AG04450 (cell line): ENCODE measurements around the gene RYR3. TPM values are rescaled to one million over a fixed set of nuclear protein-coding genes. Genes with fewer than 3 reads are reported as not detected.

Source experiments
- CTCF ChIA-PET: fragments of 300-600, 350-600 bp; formaldehyde crosslinking; extraction: SDS; loops from one replicate; lab custom pipeline; 2022; ENCODE audit warnings: antibody characterized with exemption, inconsistent platforms; lab: Charles Lee
- POLR2A ChIA-PET: fragments of 350-600 bp; formaldehyde crosslinking; extraction: SDS; loops from one replicate; lab custom pipeline; 2021; ENCODE audit warnings: antibody characterized with exemption, inconsistent platforms; lab: Yijun Ruan, JAX
- DNase-seq: peaks from one replicate; pipeline ENCODE4 v3.0.0-alpha.2; 2011; ENCODE audit warnings: low read depth, low spot score
- H3K27ac ChIP-seq: one replicate; pipeline ENCODE4 v1.5.1; 2012; ENCODE audit warnings: low read depth, low read length, control low read depth
- H3K27me3 ChIP-seq: one replicate; pipeline ENCODE4 v1.6.0; 2012; ENCODE audit warnings: low read length; ENCODE audit not compliant: control insufficient read depth, insufficient read depth
- H3K4me3 ChIP-seq: 2 replicates; pipeline ENCODE4 v1.5.1; 2011; ENCODE audit warnings: mild to moderate bottlenecking, low read depth, low read length, control low read depth
- H3K9me3 ChIP-seq: 2 replicates; pipeline ENCODE4 v1.5.1; 2012; ENCODE audit warnings: low read length; ENCODE audit not compliant: control insufficient read depth, insufficient read depth
- polyA plus RNA-seq: library from polyadenylated mRNA; depleted of rRNA; stranded (reverse); fragments of >200 nt; gene quantifications from 2 replicates; pipeline ENCODE4 v1.2.3, GENCODE V29; 2011
- TF ChIP-seq, protein P1 (sequence below): IDR thresholded peaks from 2 replicates; pipeline ENCODE4 v1.5.1; 2011; ENCODE audit warnings: low read depth, low read length, control low read depth, inconsistent platforms

RYR3 gene
- polyA plus RNA-seq, 1 experiment, result not detected

DNA sequence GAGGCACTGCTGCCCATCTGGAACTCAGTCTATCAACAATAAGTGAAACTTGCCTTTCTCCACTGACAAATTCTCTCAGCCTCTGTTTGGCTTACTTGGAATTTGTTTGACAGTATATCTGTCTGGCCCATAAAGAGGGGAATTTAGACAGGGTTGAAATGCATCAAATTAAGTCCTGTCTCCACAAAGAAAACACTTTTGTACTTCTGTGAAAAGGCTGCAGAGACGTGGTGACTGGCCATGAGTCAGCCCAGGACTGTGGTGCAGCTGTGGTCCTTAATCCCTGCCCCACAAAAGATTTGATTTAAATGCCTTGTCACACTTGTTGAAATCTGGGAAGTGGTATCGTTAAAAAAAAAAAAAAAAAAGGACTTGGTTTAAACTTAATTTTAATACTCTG lies 47.5 kb downstream of the RYR3 start:
- Histone ChIP-seq H3K27ac (no peak overlapping the region), H3K4me3 (no peak overlapping the region), H3K27me3 (no peaks in the 10 kb centered on the region), H3K9me3 (no peaks in the 10 kb centered on the region)
- CTCF ChIA-PET, result no interaction called here
- POLR2A ChIA-PET, result no interaction called here
- TF ChIP-seq, protein P1, sequence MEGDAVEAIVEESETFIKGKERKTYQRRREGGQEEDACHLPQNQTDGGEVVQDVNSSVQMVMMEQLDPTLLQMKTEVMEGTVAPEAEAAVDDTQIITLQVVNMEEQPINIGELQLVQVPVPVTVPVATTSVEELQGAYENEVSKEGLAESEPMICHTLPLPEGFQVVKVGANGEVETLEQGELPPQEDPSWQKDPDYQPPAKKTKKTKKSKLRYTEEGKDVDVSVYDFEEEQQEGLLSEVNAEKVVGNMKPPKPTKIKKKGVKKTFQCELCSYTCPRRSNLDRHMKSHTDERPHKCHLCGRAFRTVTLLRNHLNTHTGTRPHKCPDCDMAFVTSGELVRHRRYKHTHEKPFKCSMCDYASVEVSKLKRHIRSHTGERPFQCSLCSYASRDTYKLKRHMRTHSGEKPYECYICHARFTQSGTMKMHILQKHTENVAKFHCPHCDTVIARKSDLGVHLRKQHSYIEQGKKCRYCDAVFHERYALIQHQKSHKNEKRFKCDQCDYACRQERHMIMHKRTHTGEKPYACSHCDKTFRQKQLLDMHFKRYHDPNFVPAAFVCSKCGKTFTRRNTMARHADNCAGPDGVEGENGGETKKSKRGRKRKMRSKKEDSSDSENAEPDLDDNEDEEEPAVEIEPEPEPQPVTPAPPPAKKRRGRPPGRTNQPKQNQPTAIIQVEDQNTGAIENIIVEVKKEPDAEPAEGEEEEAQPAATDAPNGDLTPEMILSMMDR, result no peak
- no peak for DNase-seq

DNA sequence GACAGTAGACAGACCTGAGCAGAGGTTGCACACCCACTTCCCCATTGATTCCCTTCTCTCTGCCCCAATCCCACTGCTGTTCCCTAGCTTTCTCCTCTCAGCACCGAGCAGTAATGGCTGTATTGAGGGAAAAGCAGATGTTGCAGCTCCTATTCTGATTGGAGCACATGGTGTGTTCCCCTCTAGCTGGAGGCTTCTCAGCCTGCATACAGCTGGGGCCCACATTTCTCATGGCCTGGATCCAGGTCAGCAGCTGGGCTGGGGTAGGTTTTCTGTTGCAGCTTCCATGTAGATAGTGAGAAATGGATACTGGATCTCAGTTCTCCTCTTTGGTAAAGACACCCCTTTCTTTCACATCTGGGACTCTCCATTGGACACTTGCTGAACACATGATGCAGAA lies 50.1 kb downstream of the RYR3 start:
- CTCF ChIA-PET, result no interaction called here
- POLR2A ChIA-PET, result no interaction called here
- no peak overlapping the region for H3K4me3 ChIP-seq
- peaks cover 3% of the 10 kb centered on the region for H3K27me3 ChIP-seq
- no peak for DNase-seq
- TF ChIP-seq, protein P1, result no peak
- H3K9me3 ChIP-seq, result no peaks in the 10 kb centered on the region
- no peak overlapping the region for H3K27ac ChIP-seq

DNA sequence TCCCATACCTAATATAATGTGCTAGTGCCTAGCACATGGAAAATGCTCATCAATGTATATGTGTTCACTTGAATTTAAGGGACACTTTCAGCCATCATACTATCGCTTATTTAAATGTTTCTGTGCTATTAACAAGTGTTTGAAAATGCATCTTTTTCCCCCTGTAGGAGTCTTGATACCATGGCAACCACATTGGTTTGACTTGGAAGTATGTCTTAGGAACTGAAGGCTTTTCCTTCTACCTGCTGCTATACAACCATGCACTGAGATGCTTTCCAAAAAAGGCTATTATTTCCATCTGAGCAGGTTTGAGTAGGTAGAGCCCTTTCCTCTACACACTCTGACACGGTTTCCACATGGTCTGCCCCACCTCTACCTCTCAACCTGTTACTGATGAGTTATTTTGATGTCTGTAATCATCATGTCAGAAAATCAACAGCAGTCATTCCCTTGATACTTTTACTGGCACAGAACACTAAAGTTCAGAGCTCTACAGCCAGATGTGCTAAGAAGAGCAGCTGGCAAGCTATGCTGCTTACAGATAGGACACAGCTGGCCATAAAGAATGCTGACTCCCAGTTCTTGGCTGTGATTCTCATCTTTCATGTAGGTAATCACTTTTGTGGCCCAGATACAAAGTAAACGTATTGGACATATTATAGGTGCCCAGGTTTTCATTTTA lies 59.3 kb downstream of the RYR3 start:
- H3K27ac ChIP-seq, result no peak overlapping the region
- no peak overlapping the region for H3K4me3 ChIP-seq
- no peaks in the 10 kb centered on the region for H3K27me3 ChIP-seq
- ChIA-PET POLR2A (no interaction called here), CTCF (no interaction called here)
- TF ChIP-seq, protein P1, result no peak
- DNase-seq, result no peak
- H3K9me3 ChIP-seq, result no peaks in the 10 kb centered on the region

DNA sequence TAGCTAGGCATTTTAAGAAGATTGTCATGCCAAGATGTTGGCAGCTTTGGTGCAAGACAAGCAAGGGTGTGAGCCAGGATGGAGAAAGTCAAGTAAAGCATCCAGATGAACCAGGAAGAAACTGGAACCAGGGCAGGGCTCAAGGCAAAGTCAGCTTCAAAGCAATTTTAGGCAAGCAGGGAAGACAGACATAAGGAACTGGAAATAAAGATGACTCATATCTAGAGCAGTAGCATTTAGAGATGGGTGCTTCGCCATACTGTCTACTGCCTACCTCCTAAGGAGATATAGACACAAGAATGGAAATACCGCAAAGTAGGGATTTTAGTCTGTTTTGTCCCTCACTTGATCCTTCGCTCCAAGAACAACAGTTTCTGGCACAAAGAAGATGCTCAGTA lies 59.9 kb downstream of the RYR3 start:
- CTCF ChIA-PET, result no interaction called here
- no peak for DNase-seq
- POLR2A ChIA-PET, result no interaction called here
- TF ChIP-seq, protein P1, result no peak
- no peak overlapping the region for H3K4me3 ChIP-seq
- no peaks in the 10 kb centered on the region for H3K9me3 ChIP-seq
- no peaks in the 10 kb centered on the region for H3K27me3 ChIP-seq
- no peak overlapping the region for H3K27ac ChIP-seq

DNA sequence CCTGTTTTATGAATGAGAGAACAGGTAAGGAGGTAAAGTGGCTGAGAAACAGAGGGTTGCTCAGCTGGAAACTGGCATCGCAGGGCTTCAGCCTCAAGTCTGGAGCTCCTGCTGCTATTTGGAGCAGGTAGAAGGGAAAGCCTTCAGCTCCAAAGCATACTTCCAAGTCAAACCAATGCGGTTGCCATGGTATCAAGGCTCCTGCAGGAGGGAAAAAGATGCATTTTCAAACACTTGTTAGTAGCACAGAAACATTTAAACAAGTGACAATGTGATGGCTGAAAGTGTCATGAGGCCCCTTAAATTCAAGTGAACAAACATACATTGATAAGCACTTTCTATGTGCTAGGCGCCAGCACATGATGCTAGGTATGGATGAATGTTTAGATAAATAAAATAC lies 60.4 kb downstream of the RYR3 start:
- Histone ChIP-seq H3K9me3 (no peaks in the 10 kb centered on the region), H3K4me3 (no peak overlapping the region), H3K27ac (no peak overlapping the region), H3K27me3 (no peaks in the 10 kb centered on the region)
- TF ChIP-seq, protein P1, result no peak
- ChIA-PET CTCF (no interaction called here), POLR2A (no interaction called here)
- DNase-seq, result no peak
